SIG-M5 (cell line): Measurements from ENCODE around the gene PTPN1.
"Not testable (repeated sequence)": the region's sequence is repeated elsewhere in the genome, so short reads cannot be mapped to it uniquely, and the experiment has no call there.

Experiments used
- DNase-seq: peaks from one replicate; lab custom pipeline; 2025; lab: John Stamatoyannopoulos, UW

The PTPN1 gene

GRCh38 chr20:50557549-50558134 lies 47.5 kb downstream of the PTPN1 start:
- DNase-seq: no peak

GRCh38 chr20:50558483-50558925 lies 48.3 kb downstream of the PTPN1 start:
- DNase-seq: no peak

- no peak for DNase-seq
These were observed 49.0 kb downstream of the PTPN1 start for GRCh38 chr20:50559149-50559548.

GRCh38 chr20:50559856-50560638 lies 49.9 kb downstream of the PTPN1 start:
- no peak for DNase-seq

- no peak for DNase-seq
These were observed 50.7 kb downstream of the PTPN1 start for GRCh38 chr20:50560867-50561266.

GRCh38 chr20:50561379-50562078 lies 51.3 kb downstream of the PTPN1 start:
- no peak for DNase-seq

GRCh38 chr20:50562262-50562701 lies 52.1 kb downstream of the PTPN1 start:
- DNase-seq: no peak

GRCh38 chr20:50563133-50563944 lies 53.2 kb downstream of the PTPN1 start:
- DNase-seq: no peak

GRCh38 chr20:50565383-50565782 lies 55.2 kb downstream of the PTPN1 start:
- no peak for DNase-seq

GRCh38 chr20:50565871-50566270 lies 55.7 kb downstream of the PTPN1 start:
- no peak for DNase-seq

- no peak for DNase-seq
These were observed 57.8 kb downstream of the PTPN1 start for GRCh38 chr20:50567860-50568548.

- DNase-seq: no peak
These were observed 58.4 kb downstream of the PTPN1 start for GRCh38 chr20:50568549-50568942.

GRCh38 chr20:50569487-50569863 lies 59.3 kb downstream of the PTPN1 start:
- DNase-seq: not testable (repeated sequence)

GRCh38 chr20:50569864-50570836 lies 60.0 kb downstream of the PTPN1 start:
- no peak for DNase-seq

GRCh38 chr20:50571466-50571865 lies 61.3 kb downstream of the PTPN1 start:
- DNase-seq: no peak

GRCh38 chr20:50572938-50573777 lies 63.0 kb downstream of the PTPN1 start:
- DNase-seq: no peak

- no peak for DNase-seq
These were observed 63.9 kb downstream of the PTPN1 start for GRCh38 chr20:50574108-50574507.

- no peak for DNase-seq
These were observed 64.4 kb downstream of the PTPN1 start for GRCh38 chr20:50574586-50574985.
